Hepatocyte (in vitro differentiated cells): ENCODE data around the gene FAR1.

Experiments
- CTCF ChIP-seq: fragments of 200-600 bp; sonication (generic); IDR thresholded peaks from 2 replicates; pipeline ENCODE4 v1.5.1; 2016; ENCODE audit warnings: antibody characterized with exemption, mild to moderate bottlenecking; ENCODE audit not compliant: poor library complexity
- EZH2phosphoT487 ChIP-seq: fragments of 200-600 bp; sonication (generic); IDR thresholded peaks from one replicate; pipeline ENCODE4 v1.6.1; 2018; ENCODE audit warnings: antibody characterized with exemption, mild to moderate bottlenecking, low read depth, moderate library complexity; ENCODE audit not compliant: unreplicated experiment, severe bottlenecking

DNA sequence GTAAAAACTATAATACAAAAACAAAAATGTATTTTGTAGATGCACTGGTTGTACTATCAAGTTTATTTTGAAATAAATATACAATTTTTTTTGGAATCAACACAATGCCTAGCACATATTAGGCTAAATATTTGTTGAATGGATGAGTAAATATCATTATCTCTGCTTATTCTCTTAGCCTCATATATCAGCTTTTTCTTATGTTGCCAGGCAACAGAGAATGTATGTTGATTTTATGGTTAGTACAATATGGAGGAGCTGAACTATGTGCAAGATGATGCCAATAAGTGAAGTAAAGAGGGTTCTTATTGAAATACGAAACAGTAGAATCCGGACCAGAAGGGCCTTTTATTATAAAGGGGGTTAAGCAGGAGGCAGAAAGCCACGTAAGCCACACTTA, 94.9 kb downstream of the FAR1 start:
- TF ChIP-seq EZH2phosphoT487 (no peak), CTCF (no peak)
